Endothelial cell of umbilical vein (primary cell): ENCODE data around the gene DDA1. TPM values are rescaled to one million over a fixed set of nuclear protein-coding genes. Genes with fewer than 3 reads are reported as not detected.

Source experiments
- BruUV-seq: library from RNA; stranded (reverse); fragments of 400-500 nt; replicated peaks from 2 replicates; lab custom pipeline; 2021; lab: Mats Ljungman, UMichigan
- CTCF ChIA-PET: fragments of 300-600, 350-600 bp; sonication (Branson Sonifier 250); formaldehyde crosslinking; loops from one replicate; lab custom pipeline; 2021; ENCODE audit warnings: antibody characterized with exemption, inconsistent platforms; lab: Charles Lee
- POLR2A ChIA-PET: fragments of 300-600, 350-600 bp; sonication (Branson Sonifier 250); formaldehyde crosslinking; loops from one replicate; lab custom pipeline; 2021; ENCODE audit warnings: antibody characterized with exemption, inconsistent platforms; lab: Charles Lee
- DNase-seq: peaks from one replicate; pipeline ENCODE4 v3.0.0-alpha.2; 2011; ENCODE audit warnings: low read depth, low spot score
- FAIRE-seq: peaks from 2 replicates; lab custom pipeline; 2011; peaks lifted over from hg19 to GRCh38; lab: Jason Lieb, UNC
- H2AFZ ChIP-seq: 2 replicates; pipeline ENCODE4 v1.6.0; 2012; ENCODE audit warnings: low read depth, low read length, control low read depth, inconsistent platforms
- H3K27ac ChIP-seq: 2 replicates; pipeline ENCODE4 v1.5.1; 2011; ENCODE audit warnings: low read depth, mild to moderate bottlenecking, control low read depth, low read length, moderate library complexity; ENCODE audit not compliant: insufficient read depth
- H3K27me3 ChIP-seq, 2 experiments: 2 replicates each; pipeline versions ENCODE4 v1.6.0 to v1.6.1; 2011; ENCODE audit warnings: low read length in 2 of 2, mixed read lengths in 1 of 2; ENCODE audit not compliant: control insufficient read depth in 2 of 2, insufficient read depth in 2 of 2
- H3K36me3 ChIP-seq, 2 experiments: 2 replicates in 1 of 2; 3 replicates in 1 of 2; pipeline ENCODE4 v1.5.1; 2011; ENCODE audit warnings: low read length in 2 of 2, mild to moderate bottlenecking in 1 of 2, moderate library complexity in 1 of 2; ENCODE audit not compliant: control insufficient read depth in 2 of 2, insufficient read depth in 2 of 2; ENCODE audit errors: extremely low read depth in 1 of 2
- H3K4me1 ChIP-seq: 3 replicates; pipeline ENCODE4 v1.5.1; 2011; ENCODE audit warnings: mild to moderate bottlenecking, low read length; ENCODE audit not compliant: control insufficient read depth, insufficient read depth; ENCODE audit errors: extremely low read depth
- H3K4me2 ChIP-seq: 2 replicates; pipeline ENCODE4 v1.6.1; 2011; ENCODE audit warnings: low read length, control low read depth, mixed read lengths; ENCODE audit not compliant: insufficient read depth
- H3K4me3 ChIP-seq, 3 experiments: fragments of 200-600 bp in 1 of 3; sonication (generic), shearing (Covaris generic) in 1 of 3; replicated peaks in 1 of 3; 2 replicates each; pipeline ENCODE4 v1.5.1; 2011 to 2016; ENCODE audit warnings: control low read depth in 3 of 3, low read length in 3 of 3, mild to moderate bottlenecking in 2 of 3, inconsistent platforms in 1 of 3, low read depth in 1 of 3, moderate library complexity in 1 of 3; ENCODE audit not compliant: insufficient read depth in 1 of 3
- H3K79me2 ChIP-seq: 2 replicates; pipeline ENCODE4 v1.6.0; 2012; ENCODE audit warnings: low read length, inconsistent platforms; ENCODE audit not compliant: control insufficient read depth, insufficient read depth
- H3K9ac ChIP-seq: replicated peaks from 2 replicates; pipeline ENCODE3; 2011; ENCODE audit warnings: low read length, control low read depth; ENCODE audit not compliant: insufficient read depth; ENCODE audit errors: extremely low read depth
- H3K9me1 ChIP-seq: replicated peaks from 3 replicates; pipeline ENCODE4 v1.6.0; 2011; ENCODE audit warnings: mild to moderate bottlenecking, low read length; ENCODE audit not compliant: control insufficient read depth, insufficient read depth; ENCODE audit errors: extremely low read depth
- H3K9me3 ChIP-seq: replicated peaks from 2 replicates; pipeline ENCODE4 v1.5.1; 2012; ENCODE audit warnings: low read length, inconsistent platforms; ENCODE audit not compliant: control insufficient read depth, insufficient read depth
- H4K20me1 ChIP-seq: replicated peaks from 2 replicates; pipeline ENCODE3; 2011; ENCODE audit warnings: mild to moderate bottlenecking, low read length; ENCODE audit not compliant: control insufficient read depth, insufficient read depth; ENCODE audit errors: extremely low read depth
- CTCF ChIP-seq, 2 donors: IDR thresholded peaks; 1 replicate in 1 of 2; 2 replicates in 1 of 2; pipeline ENCODE4 v1.5.1; 2011; ENCODE audit warnings: low read length in 2 of 2, mild to moderate bottlenecking in 2 of 2, moderate library complexity in 2 of 2, control low read depth in 1 of 2, inconsistent platforms in 1 of 2, low read depth in 1 of 2; ENCODE audit not compliant: insufficient read depth in 1 of 2; ENCODE audit errors: extremely low read depth in 1 of 2
- EZH2 ChIP-seq: IDR thresholded peaks from 2 replicates; pipeline ENCODE4 v1.6.1; 2012; ENCODE audit warnings: borderline replicate concordance, low read depth, mild to moderate bottlenecking, moderate library complexity, low read length, inconsistent platforms; ENCODE audit not compliant: severe bottlenecking
- FOS ChIP-seq: IDR thresholded peaks from 2 replicates; pipeline ENCODE4 v1.6.1; 2011; ENCODE audit warnings: mild to moderate bottlenecking, low read length, moderate library complexity, borderline replicate concordance; ENCODE audit not compliant: insufficient read depth
- GATA2 ChIP-seq: IDR thresholded peaks from 2 replicates; pipeline ENCODE4 v1.7.0; 2011; ENCODE audit warnings: low read depth, mild to moderate bottlenecking, moderate library complexity, mixed read lengths, low read length; ENCODE audit not compliant: insufficient read length, insufficient read depth
- JUN ChIP-seq: IDR thresholded peaks from 2 replicates; pipeline ENCODE4 v1.6.1; 2011; ENCODE audit warnings: borderline replicate concordance, low read depth; ENCODE audit not compliant: insufficient read length, insufficient read depth
- MAX ChIP-seq: IDR thresholded peaks from 2 replicates; pipeline ENCODE4 v1.6.1; 2011; ENCODE audit not compliant: insufficient read depth, insufficient read length
- MYC ChIP-seq: IDR thresholded peaks from one replicate; pipeline ENCODE4 v1.6.1; 2011; ENCODE audit warnings: mild to moderate bottlenecking, low read depth, low read length
- POLR2AphosphoS5 ChIP-seq: IDR thresholded peaks from 2 replicates; pipeline ENCODE4 v1.6.1; 2012; ENCODE audit warnings: low read depth, mild to moderate bottlenecking, control low read depth, low read length, moderate library complexity; ENCODE audit not compliant: insufficient read depth
- dilution Hi-C: fragments of 300-500 bp; cut with MboI; formaldehyde crosslinking; loops from one replicate; pipeline ENCODE4 v1.15.0; 2019; ENCODE audit warnings: low sequenced_read_pairs; ENCODE audit not compliant: extremely low pct_ligation_motif_present
- intact Hi-C: fragments of 100-400 bp; cut with micrococcal nuclease; formaldehyde crosslinking; loops from one replicate; pipeline ENCODE4 v1.10.0; 2022
- polyA plus RNA-seq, 4 experiments: library from polyadenylated mRNA; depleted of rRNA in 3 of 4; stranded (reverse) in 3 of 4; unstranded in 1 of 4; fragments of >200 nt; gene quantifications; 2 replicates each; pipeline versions ENCODE4 v1.2.1 to v1.2.3, GENCODE V29; 2011 to 2012; ENCODE audit warnings: missing spikeins in 1 of 4
- total RNA-seq: library from RNA; stranded (reverse); gene quantifications from 2 replicates; pipeline ENCODE4 v1.2.3, GENCODE V29; 2021

Gene DDA1
- total and polyA plus RNA-seq, 2 donors (not counting 3 experiments of a cell fraction or from before 2014, with no cell fraction given) = 52.9 to 64.7 TPM

GRCh38 chr19:17337675-17338432, 28.5 kb downstream of the DDA1 start:
- Histone ChIP-seq H3K27ac (no peak overlapping the region), H3K36me3 (no peaks in the 10 kb centered on the region), H3K4me2 (peak overlapping the region; percentile 56), H3K9ac (peak overlapping the region; percentile 59), H3K4me3 (peak overlapping the region; percentile 65 to 83 (median 66)), H4K20me1 (no peaks in the 10 kb centered on the region), H3K27me3 (no peaks in the 10 kb centered on the region), H3K4me1 (peaks cover 14% of the 10 kb centered on the region), H2AFZ (peak overlapping the region; percentile 63), H3K79me2 (peaks cover 4% of the 10 kb centered on the region), H3K9me1 (no peaks in the 10 kb centered on the region), H3K9me3 (no peaks in the 10 kb centered on the region)
- ChIA-PET POLR2A (no interaction called here), CTCF (no interaction called here)
- intact Hi-C loops (loop anchor here (1.0 kb wide), 1 partner anchor 46 kb away; no protein-coding TSS in a partner anchor), dilution Hi-C loops (no loop called here)
- BruUV-seq = TSS peak; percentile 25
- DNase-seq = no peak
- no peak for FAIRE-seq
- TF ChIP-seq MAX = no peak
- no peak for TF ChIP-seq EZH2
- no peak for TF ChIP-seq JUN
- TF ChIP-seq FOS = no peak
- no peak for TF ChIP-seq CTCF (IDR thresholded peaks at IDR 0.05; ENCODE audit: extremely low read depth in 1 of 2, insufficient read depth in 1 of 2, low read depth in 1 of 2, low read length in 2 of 2)
- no peak for TF ChIP-seq MYC
- no peak for TF ChIP-seq GATA2
- no peak for TF ChIP-seq POLR2AphosphoS5
